SK-N-MC (cell line): Measurements from ENCODE around the gene GRAMD4.

Experiments used
- DNase-seq: peaks from one replicate; pipeline ENCODE4 v3.0.0-alpha.2; 2011; ENCODE audit warnings: low read depth, low spot score
- H3K27ac ChIP-seq: fragments of 200-600 bp; sonication (generic); 2 replicates; pipeline ENCODE4 v1.5.1; 2016; ENCODE audit warnings: mixed run types
- H3K36me3 ChIP-seq: fragments of 200-600 bp; sonication (generic); 2 replicates; pipeline ENCODE4 v1.6.1; 2017; ENCODE audit warnings: antibody characterized with exemption, low read length, mixed read lengths; ENCODE audit not compliant: insufficient read depth
- H3K4me3 ChIP-seq: fragments of 200-600 bp; sonication (generic); 2 replicates; pipeline ENCODE4 v1.5.1; 2016
- H3K9ac ChIP-seq: fragments of 200-600 bp; sonication (generic); 2 replicates; pipeline ENCODE4 v1.8.0; 2017; ENCODE audit warnings: mixed run types, mixed read lengths; ENCODE audit not compliant: insufficient read length
- H3K9me3 ChIP-seq: fragments of 200-600 bp; sonication (generic); 2 replicates; pipeline ENCODE4 v1.6.1; 2017; ENCODE audit warnings: low read depth, mild to moderate bottlenecking, antibody characterized with exemption, low read length, moderate library complexity, mixed read lengths
- EZH2 ChIP-seq: fragments of 200-600 bp; sonication (generic); IDR thresholded peaks from one replicate; pipeline ENCODE4 v1.6.1; 2017; ENCODE audit warnings: antibody characterized with exemption
- FOXP2 ChIP-seq: optimal IDR thresholded peaks from 2 replicates; pipeline ENCODE3; 2011; ENCODE audit warnings: mild to moderate bottlenecking, moderate library complexity; ENCODE audit not compliant: insufficient read depth; ENCODE audit errors: extremely low read length, control extremely low read depth
- POLR2AphosphoS5 ChIP-seq: IDR thresholded peaks from 2 replicates; pipeline ENCODE4 v1.6.1; 2012; ENCODE audit warnings: mild to moderate bottlenecking, low read depth, low read length, borderline replicate concordance

Gene GRAMD4

DNA sequence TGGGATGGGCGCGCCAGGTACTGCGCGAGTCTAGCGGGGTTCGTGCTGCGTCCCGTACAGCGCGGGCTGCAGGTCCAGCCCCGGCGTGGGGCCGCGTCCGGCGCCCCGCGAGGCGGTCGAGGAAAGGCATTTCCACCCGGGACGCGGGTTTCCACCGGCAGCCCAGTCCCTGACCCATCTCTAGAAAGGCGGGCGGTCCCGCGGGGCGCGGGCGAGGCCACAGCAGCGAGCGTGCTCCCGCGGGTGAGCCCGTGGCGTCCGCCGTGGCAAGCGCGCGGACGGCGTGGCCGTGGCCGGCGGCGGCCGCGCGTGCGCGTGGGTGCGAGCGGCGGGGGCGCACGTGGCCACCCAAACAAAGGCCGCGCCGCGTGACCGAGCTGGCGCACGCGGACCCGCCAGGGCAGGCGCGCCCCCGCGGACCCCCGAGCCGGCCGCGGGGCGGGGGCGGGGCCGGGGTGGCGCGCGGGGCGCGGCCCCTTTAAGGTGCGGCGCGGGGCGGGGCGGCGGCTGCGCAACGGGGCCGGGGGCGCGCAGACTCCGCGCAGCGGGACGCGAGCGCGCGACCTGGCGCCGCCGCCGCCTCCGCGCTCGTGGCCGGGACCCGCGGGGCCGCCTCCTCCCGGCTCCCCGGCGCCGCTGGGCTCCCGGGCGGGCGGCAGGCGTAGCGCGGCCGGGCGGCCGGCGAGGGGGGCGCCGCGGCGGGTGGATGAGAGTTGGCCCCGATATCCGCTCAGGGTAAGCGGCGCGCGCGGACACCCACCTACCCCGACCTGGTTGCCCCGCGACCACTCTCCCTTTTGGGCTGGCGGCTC lies 43.4 kb upstream of the GRAMD4 start:
- Histone ChIP-seq H3K27ac (no peak overlapping the region), H3K9ac (no peak overlapping the region), H3K36me3 (no peaks in the 10 kb centered on the region), H3K4me3 (peak overlapping the region; percentile 82), H3K9me3 (no peaks in the 10 kb centered on the region)
- no peak for DNase-seq
- TF ChIP-seq POLR2AphosphoS5 = no peak
- no peak for TF ChIP-seq FOXP2
- no peak for TF ChIP-seq EZH2

DNA sequence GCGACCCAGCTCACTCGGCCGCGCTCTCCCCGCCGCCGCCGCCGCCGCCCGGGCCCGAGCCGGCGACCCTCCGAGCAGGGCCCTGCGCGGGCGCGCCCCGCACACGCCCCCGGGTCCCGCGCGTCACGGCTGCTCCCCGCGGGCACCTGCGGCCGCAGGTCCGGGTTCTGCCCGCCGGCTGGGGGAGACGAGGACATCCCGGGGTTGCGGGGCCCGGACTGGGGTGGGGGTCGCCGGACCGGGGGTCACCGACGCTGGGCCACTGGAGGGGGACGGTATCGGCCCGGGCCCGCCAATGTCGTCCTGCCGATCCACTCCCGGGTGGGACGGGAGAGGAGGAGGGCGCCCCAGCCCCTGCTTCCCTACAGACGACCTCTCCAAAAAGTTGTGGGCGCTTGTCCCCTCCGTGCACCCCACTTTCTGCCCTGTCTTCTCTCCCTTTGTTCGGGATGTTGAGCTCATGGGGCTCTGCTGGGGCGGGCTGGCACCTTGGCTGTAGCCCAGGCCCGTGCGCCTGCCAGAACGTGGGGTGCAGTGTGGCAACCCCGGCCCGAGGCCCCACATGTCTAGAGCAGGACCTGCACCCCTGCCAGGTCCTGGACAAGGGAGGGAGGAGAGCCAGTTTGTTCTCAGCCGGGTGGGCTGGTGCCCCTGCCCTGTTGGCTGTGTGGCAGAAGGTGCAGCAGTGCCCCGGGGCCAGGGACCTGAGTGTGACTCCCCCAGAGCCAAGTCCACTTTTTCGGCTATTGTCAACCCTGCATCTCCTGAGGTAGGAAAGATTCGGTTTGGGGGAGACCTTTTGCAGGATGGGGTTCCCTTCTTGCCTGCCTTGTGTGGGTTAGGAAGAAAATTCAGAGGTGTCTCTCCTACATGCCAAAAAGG lies 42.6 kb upstream of the GRAMD4 start:
- Histone ChIP-seq H3K9ac (peak overlapping the region; percentile 73), H3K27ac (no peak overlapping the region), H3K9me3 (no peaks in the 10 kb centered on the region), H3K36me3 (no peaks in the 10 kb centered on the region), H3K4me3 (peak overlapping the region; percentile 82)
- TF ChIP-seq EZH2 (no peak), FOXP2 (no peak), POLR2AphosphoS5 (no peak)
- DNase-seq = no peak

DNA sequence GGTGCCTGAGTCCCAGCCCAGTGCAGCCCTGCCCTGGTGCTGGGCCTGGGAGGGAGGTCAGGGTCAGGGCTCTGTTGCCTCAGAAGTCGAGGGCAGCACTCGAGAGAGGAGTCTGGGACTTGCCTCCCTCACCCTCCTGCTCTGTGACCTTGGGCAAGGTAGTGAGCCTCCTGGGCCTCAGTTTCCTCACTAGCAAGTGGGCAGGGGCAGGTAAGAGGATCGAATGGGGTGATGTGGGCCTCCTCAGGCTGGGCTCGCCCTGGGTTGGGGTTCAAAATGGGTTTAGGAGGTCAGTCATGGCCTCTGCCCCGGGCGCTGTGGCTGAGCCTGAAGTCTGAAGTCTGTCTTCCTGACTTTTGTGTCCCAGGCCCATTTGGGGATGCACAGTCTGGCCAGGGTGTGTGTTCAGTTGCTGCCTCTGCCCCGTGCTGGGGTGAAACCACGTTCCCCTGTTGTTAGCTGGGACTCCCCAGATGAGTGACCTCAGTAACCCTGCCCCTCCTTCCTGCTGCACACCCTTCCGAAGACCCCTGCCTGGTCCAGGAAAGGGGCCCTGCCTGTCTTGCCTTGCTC lies 41.8 kb upstream of the GRAMD4 start:
- Histone ChIP-seq H3K27ac (no peak overlapping the region), H3K4me3 (peak overlapping the region; percentile 82), H3K9me3 (no peaks in the 10 kb centered on the region), H3K36me3 (no peaks in the 10 kb centered on the region), H3K9ac (peak overlapping the region; percentile 73)
- no peak for DNase-seq
- TF ChIP-seq POLR2AphosphoS5 (no peak), EZH2 (no peak), FOXP2 (no peak)

DNA sequence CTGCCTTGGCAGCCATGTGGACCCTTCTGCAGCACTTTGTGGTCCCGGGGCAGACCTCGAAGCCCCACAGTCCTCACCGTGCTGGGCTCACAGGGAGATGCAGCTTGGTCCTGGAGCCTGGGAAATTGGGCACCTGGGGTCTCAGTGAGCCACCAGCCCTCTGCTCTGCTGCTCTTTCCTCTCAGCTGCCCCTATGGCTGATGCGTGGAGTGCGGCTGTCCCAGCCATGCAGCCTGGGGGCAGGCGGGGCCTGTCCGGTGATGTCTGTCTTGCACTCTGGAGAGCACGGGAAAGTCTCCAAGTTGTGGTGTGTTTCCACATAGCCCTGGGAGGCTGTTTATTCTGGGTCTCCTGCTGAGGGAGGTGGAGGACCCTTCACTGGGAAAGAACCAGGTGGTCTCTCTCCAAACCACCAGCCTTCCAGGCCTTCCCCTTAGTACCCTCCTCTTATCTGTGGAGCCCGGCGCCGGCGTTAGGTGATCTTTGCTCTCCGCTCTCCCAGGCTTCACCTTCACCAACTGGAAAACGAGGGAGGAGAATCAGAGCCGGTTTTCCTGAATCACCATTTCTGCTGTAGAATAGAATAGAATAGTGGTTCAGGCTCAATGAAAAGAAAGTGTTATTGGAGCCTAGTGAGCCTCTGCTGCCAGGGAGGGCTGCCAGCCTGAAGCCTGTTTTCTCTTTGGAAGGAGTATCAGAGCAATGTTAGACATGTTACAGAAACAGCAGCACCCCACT lies 41.2 kb upstream of the GRAMD4 start:
- Histone ChIP-seq H3K9ac (no peak overlapping the region), H3K36me3 (no peaks in the 10 kb centered on the region), H3K9me3 (no peaks in the 10 kb centered on the region), H3K4me3 (peak overlapping the region; percentile 82), H3K27ac (0 out of 2 replicates have a peak overlapping the region, but pooled peaks have one; percentile 34)
- DNase-seq = no peak
- TF ChIP-seq FOXP2 = no peak
- no peak for TF ChIP-seq POLR2AphosphoS5
- no peak for TF ChIP-seq EZH2

DNA sequence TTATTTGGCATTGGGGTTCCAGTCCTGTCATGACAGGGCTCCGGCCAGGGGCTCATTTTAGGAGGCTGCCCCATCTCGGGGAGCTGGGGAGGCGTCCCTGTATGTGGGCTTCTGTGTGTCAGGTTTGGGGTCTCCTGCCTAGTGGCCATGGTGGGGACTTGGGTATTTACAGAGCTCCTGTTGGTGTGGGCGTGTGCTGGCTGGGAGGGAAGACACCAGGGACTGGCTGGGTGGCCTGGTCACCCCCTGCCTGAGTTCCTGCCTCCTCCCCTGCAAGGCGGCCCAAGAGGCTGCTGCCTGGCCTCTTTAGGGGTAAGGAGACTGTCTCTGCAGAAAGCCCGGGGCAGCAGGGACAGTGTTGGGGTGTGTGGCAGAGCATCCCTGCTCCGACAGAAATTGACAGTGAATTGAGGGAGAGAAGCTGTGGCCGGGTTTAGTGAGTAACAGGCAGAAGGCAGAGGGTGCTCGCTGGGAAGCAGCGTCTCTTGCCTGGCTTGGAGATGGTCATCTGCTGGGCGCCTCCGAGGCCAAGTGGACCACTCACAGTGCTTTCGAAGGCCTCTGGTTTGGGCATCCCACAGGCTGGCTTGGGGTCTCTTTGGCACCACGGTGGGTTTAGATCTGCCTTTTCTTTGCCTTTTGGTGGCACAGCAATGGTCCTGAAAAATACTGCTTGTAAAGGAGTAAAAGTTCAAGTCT lies 40.3 kb upstream of the GRAMD4 start:
- no peaks in the 10 kb centered on the region for H3K9me3 ChIP-seq

DNA sequence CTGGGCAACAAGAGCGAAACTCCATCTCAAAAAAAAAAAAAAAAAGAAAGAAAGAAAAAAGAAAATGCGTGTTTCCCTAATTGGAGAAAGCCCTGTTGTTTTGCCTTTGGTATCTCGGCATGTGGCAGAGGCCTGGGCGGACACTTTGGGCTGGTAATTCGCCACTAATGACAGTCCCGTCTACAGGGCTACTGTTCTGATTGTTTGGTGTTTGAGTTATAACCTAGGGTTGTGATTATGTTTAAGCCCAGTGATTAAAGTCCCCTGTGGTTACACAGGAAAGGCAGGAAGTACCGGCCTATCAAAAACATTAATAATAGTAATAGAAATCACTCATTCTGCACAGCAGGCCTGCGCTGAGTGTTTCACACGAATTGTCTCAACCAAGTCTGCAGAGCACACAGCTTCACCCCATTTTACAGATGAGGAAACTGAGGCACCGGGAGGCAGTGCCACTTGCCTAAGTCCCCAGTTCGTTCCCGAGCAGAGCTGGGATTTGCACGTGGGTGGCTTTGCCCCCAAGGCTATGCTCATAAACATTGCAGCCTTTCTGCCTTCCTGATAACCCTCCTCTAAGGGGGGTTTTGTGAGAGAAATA lies 39.1 kb upstream of the GRAMD4 start:
- Histone ChIP-seq H3K4me3 (no peak overlapping the region; the same call in 1 of the 2 replicates), H3K9me3 (no peaks in the 10 kb centered on the region), H3K27ac (no peak overlapping the region; the same call in 1 of the 2 replicates), H3K36me3 (no peaks in the 10 kb centered on the region), H3K9ac (no peak overlapping the region)
- TF ChIP-seq POLR2AphosphoS5 (no peak; the same call in 1 of the 2 replicates), EZH2 (no peak)
- DNase-seq = peak; percentile 32

More for the DNA sequence above, 40.3 kb upstream of the GRAMD4 start:
- Histone ChIP-seq H3K27ac (no peak overlapping the region), H3K36me3 (no peaks in the 10 kb centered on the region), H3K4me3 (no peak overlapping the region), H3K9ac (no peak overlapping the region)
- no peak for TF ChIP-seq EZH2
- TF ChIP-seq POLR2AphosphoS5 = no peak
- TF ChIP-seq FOXP2 = no peak
- no peak for DNase-seq

DNA sequence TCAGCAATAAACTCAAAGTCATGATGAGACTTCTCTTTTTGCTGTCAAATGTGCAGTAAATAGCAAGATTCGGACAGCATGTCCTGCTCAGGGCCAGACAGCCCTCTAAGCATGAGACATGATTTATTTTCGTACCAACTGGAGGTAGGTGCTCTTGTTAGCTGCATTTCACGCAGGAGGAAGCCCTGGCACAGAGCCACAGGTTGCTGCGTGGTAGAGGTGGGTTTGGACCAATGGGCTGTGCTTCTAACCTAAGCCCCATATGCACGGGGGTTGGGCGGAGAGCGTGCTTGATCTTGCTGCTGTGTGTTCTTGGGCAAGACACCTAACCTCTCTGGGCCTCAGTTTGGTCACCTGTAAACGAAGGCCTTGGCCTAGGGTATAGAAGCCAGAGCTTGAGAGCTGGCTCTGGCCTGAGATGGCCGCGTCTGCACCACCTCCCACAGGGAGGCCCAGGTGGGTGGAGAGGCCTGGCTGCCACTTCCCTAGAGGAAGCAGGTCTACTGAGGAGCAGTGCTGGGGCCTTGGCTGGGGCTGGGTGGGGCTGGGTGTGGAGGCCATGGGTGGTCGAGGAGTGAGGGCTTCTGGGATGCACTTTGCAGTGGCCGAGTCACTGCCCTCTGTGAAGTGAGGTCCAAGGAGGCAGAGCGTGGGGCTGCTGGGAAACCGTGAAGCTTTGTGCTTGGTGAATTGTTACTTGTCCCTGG lies 38.5 kb upstream of the GRAMD4 start:
- Histone ChIP-seq H3K9me3 (no peaks in the 10 kb centered on the region), H3K27ac (no peak overlapping the region), H3K4me3 (no peak overlapping the region; the same call in 1 of the 2 replicates), H3K9ac (no peak overlapping the region), H3K36me3 (no peaks in the 10 kb centered on the region)
- no peak for DNase-seq
- no peak for TF ChIP-seq POLR2AphosphoS5
- no peak for TF ChIP-seq EZH2
- no peak for TF ChIP-seq FOXP2
